Measurements from ENCODE around the gene PACRGL.
A peak's percentile ranks its signal among the peaks of the same experiment; 100 is the strongest.

The PACRGL gene

DNA sequence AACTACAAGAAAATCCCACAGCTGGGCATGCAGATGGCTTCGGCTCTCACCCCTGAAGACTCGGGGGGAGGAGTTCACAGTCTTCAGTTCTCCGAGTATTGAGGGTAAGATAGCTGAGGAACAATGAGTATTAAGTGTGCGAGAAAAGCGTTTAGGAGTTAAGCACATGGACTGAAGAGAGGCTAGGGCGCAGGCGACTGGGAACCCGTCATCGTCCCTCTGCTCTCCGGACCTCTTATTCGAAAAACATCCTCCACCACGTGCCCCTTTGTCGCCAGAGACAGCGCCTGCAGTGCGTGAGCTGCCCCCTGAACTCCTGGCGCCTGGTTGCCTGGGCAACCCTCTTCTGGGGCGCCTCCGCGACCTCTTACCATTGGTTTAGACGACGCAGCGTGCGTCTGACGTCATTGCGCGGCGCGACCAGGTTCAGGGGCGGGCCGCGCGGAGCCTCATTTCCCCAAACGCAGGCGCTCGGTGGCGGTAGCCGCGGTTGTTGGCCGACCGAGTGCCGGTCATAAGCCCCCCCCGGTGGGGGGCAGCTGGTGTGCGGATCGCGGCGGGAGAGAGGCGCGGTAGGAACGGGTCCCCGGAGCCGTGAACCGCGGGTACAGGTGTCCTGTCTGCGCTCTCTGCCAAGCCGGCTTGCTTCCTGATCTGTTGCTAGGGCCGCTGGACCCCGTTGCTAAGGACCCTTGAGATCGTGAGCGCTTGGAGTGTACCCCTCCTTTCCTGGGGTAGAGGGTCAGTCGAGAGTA is at the start of gene PACRGL:
TSS of gene PACRGL (plus strand) at position 452 of the 755 bp plus-strand sequence. CDS start 4,024 bp downstream, outside the sequence.
- DNase-seq (ENCODE audit: low read depth in 2 of 2), result peak; percentile 84 to 85

DNA sequence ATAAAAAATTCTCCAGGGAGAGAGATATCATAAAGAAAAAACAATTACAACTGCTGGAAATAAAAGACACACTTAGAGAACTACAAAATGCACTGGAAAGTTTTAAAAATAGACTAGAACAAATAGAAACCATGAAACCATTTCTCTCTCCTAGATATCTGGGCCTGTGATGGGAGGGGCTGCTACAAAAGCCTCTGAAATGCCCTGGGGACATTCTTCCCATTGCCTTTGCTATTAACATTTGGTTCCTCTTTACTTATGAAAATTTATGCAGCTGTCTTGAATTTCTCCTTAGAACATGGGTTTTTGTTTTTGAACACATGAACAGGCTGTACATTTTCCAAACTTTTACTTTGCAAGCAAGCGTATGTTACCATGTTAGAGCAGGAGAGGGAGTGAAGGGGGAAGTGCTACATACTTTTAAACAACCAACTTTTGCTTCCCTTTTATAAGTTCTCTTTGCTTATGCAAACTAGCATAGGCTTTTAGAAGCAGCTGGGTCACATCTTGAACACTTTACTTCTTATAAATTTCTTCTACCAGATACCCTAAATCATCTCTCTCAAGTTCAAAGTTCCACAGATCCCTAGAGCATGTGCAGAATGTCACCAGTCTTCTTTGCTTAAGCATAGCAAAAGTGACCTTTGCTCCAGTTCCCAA is 47.9 kb upstream of the PACRGL start:
- DNase-seq (ENCODE audit: low read depth in 2 of 2), result no peak

DNA sequence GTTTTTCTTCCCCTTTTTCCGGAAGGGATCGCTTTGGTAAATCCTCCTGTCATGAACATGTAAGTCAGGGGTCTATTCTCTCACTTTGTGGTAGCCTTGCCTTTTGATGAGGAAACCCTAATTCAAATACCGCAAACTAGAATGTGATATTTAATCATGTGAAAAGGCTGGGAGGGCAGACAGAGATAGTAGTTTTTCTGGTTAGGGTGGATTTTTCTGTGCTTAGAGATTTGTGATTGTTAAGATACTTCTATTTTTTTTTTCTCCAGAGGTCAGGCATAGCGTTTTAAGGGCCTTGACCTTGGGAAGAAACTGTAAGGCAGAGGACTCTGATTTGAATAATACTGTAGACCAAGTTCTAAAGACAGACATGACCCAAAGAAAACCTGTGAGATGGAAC is 41.8 kb upstream of the PACRGL start:
- no peak for DNase-seq (ENCODE audit: low read depth in 2 of 2)

DNA sequence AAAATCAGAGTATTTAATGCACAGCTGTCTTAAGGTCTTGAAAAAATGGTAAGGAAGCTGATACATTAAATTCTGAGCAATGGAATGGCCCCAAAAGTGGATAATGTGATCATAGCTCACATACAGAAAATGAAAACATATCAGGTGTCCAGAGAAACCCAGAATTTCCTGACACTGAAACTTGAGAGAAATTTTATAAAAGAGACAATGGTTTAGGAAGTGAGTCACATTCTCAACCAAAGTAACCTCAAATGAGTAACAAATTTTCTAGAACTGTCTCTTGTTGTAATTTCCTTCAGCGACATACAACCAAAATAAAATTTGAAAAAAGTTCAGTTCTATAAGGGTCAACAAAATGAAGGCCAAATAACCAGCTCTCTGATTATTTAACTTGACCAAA is 37.4 kb upstream of the PACRGL start:
- no peak for DNase-seq (ENCODE audit: low read depth in 2 of 2)

DNA sequence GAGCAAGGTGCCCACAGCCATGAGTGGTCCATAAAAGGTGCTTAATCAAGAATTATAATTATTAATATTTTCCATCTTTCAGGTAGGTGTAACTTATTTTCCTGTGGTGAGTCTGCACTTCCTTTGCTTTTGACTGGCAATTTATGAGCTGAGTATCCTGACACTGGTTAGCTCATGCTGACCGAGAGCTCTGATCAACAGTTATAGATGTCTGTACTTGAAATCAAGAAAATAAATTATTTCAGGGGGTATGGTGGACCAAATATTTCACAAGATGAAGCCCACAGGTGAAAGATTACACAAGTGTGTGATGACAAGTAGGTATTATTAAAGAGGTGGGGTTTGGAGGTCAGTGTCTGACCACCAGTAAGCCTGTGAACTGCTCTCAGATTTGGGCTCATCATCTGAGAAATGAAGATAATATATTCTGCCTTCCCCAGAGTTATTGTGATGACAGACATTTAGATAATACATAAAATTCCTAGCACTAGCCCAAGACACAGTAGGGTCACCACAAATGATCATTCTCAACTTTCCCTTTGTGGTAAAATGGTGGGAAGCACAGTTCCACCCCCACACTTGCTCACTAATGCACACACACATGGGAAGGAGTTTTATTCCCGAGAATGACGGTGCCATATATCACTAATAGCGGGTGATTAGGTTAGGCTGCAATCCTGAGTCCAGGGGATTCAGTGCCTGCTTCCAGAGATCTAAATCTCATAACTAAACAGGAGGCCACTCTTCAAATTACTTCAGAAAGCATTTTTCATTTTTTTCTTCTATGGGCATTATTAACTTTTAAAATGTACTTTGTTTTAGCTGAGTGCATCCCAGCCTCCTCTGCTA is 34.0 kb upstream of the PACRGL start:
- no peak for DNase-seq (ENCODE audit: low read depth in 2 of 2)

DNA sequence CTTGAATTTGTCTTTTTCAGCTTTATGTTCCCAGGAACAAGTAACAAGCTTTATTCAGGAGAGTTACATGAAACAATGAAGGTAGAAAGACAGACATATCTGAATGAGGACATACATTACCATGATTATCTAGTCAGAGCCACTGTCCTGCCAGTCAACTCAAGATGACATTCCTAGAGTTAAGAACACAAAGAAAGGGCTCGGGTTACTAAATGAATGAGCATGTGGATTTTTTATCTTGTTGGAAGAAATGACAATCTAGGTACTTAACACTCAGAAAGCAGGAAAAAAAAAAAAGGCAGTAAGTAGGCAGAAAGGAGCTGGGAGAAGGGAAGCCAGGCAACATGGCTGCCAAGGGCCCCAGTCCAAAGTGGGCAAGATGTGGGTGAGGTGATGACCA is 28.0 kb upstream of the PACRGL start:
- DNase-seq (ENCODE audit: low read depth in 2 of 2), result no peak

DNA sequence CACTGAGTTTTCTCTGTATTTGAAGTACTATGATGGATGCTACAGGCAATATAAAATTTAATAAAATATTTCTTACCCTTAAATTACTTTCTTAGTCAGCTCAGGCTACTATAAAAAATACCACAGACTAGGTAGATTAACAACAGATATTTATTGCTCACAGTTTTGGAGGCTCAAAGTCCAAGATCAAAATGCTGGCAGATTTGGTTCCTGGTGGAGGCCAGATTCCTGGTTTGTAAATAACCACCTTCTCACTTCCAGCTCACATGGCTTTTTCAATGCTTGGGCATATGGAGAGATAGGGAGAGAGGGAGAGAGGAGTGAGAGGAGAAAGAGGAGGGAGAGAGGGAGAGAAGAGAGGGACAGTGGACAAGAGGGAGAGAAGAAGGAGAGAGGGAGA is 24.5 kb upstream of the PACRGL start:
- no peak for DNase-seq (ENCODE audit: low read depth in 2 of 2)

DNA sequence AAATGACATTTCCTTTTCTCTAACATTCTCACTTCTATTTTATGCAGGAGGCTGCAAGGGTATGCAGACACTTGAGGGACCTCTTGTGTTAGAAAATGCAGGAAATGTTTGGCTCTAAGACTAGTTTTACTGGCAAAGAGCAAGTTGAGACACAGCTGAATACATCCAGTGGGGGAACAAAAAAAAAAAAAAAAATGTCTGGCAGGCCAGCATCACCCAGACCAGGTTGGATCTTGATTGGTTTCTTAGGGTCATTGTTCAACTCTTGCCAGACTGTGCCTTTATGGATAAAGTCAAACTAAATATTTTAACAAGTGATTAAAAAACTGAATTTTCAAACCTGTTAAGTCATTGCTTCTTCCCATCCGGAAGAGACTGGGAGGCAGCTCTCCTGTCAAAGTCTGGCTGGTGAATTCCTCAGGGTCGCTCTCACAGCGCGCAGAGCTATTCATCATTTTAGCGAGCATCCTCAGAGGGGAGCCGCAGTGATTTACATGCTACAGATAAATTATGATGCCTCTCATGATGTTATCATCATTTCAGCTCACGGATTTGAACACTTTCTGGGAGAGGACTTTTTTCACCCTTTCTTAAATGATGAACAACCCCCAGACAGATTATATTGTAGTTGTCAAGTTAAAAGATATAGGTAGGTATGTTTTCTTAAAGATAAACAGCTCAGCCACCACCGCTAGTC is 23.6 kb upstream of the PACRGL start:
- DNase-seq (ENCODE audit: low read depth in 2 of 2), result no peak

DNA sequence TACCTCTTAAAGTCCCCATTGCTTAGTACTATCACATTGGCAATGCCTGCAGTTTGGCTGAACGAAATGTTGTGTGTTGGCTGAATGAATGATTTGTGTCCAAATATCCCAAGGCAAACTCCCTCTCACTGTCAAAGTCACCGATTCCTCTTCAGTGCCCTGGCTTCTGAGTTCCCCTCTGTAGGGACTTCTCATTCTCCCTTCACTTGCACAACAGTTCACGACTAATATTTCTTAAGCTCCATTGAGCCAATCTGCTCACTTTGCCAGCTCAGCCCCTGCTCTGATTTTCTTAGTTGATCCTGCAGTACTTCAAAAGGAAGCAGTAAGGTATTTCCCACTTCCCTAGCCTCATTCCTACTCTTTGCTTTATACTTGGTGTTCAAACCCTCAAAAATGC is 21.9 kb upstream of the PACRGL start:
- no peak for DNase-seq (ENCODE audit: low read depth in 2 of 2)

DNA sequence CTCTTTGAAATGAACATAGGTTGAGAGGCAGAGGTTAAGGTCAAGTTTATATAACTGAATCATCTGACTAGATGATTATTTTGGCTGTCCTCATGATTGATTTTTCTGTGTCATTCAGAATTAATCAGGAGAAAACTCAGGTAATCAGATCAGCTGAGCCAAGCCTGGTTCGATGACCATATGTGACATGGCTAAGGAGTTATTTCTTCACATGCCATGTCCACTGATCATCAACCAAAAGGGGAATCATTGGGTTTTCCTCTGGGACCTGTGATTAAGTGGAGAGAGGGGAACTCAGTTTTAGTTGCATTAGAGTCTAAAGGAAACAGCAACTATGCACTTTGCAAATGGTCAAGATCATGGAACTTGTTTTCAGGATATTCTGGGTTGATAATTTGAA is 20.3 kb upstream of the PACRGL start:
- no peak for DNase-seq (ENCODE audit: low read depth in 2 of 2)

DNA sequence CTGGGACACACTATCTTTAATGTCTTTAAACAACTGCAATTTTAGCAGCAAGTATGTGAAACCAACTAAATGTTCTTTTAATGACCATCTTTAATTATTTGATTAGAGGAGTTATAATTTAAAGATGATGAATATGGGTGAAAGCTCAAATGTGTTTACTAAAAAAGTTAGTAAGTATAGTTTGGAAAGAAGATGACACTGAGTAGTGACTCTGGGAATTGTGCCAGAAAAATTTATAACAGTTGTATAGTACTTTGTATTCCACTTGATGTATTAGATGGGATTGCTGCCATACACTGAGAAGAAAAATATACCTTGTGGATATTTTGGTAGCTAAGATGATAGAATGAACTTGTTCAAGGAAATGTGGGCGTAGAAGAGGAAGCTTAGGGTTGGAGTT is 19.5 kb upstream of the PACRGL start:
- DNase-seq (ENCODE audit: low read depth in 2 of 2), result no peak

DNA sequence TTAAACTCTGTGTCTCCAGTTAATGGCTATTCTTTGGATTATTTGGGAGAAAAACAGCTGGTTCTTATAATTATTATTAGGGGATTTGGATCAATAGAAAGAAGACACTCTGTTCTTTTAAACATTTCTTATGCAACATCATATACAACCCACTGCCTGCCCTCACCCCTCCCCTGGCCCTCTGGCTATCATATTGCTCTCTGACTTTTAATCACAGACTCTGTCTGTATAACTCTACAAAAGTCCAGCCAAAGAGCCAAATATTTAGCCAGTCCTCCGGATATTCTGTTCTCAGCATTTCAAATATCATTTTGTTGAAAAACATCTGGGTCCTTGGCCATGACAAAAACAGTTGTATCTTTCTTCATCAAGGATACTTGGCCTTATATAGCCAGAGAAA is 19.0 kb upstream of the PACRGL start:
- no peak for DNase-seq (ENCODE audit: low read depth in 2 of 2)

DNA sequence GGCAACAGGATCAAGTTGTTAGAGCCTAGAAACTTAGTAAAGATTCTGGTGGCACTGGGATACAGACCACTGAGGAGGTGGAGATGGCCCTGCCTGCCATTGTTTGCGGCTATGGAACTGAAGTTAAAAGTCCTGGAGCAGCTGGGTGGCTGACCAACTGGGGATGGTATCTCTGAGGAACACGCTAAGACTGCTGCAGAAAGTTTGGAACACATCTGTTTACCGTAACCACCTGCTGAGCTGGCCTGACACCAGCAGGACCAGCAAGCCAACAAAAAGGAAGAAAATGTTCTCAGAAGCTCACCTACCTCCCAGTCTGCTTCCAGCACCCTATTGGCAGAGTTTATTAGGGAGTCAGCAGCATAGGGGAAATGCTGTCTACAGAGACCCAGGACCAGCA is 17.4 kb upstream of the PACRGL start:
- no peak for DNase-seq (ENCODE audit: low read depth in 2 of 2)

DNA sequence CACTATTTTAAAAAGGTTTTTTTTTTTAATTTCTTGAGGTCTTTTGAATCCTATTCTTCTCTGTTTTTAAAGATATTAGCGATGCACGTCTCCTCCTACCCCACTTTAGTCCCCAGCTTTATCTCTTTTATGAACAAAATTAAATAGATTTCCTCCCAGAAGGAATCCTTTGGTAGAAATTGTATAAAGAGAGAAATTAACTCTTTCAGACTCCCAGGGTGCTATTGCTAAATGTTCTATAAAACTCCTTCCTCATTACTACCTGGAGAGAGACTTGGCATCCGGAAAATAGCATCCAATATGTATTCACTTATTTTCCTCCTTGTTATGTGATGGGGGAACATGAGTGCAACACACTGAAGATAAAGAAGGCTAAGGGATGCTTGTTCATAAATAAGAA is 16.5 kb upstream of the PACRGL start:
- no peak for DNase-seq (ENCODE audit: low read depth in 2 of 2)

DNA sequence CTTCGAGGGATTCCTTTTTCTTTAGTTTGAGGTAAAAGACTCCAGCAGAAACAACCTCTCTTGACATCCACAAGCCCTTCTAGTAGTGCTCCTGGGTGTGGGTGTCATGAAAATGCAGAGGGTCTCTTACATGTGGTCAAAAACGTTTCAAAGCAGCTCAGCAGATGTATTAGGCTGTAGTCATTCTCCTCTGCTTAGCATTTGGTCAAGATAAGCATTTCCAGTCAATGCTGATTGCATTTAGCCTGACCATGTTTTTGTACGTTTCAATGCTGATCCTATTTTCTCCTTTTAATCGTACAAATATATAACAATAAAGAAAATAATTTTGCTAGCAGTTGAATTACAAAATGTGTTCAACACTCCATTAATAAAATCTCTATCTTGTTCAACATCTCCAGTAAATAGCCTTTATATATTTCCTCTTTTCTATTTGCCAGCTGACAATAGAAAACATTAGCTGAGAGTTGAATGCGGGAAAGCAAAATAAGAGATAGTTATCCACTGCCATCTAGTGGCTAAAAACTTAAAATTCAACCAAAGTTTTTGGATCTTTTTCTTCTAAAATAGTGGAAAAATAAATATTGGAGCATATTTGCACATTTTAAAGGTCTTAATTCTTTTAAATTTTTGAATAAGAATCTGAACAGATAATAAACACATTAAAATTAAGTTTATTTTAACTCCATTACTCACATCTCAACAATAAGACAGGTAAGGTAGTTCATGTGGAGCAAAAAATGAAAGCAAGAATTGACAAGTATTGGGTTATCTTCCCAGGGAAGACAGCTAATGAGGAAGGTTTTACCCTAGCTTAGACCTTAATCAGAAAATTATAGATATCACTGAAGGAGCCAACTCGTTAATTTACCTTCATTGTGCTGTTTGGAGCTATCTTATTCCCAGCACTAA is 15.2 kb upstream of the PACRGL start:
- DNase-seq (ENCODE audit: low read depth in 2 of 2), result no peak

DNA sequence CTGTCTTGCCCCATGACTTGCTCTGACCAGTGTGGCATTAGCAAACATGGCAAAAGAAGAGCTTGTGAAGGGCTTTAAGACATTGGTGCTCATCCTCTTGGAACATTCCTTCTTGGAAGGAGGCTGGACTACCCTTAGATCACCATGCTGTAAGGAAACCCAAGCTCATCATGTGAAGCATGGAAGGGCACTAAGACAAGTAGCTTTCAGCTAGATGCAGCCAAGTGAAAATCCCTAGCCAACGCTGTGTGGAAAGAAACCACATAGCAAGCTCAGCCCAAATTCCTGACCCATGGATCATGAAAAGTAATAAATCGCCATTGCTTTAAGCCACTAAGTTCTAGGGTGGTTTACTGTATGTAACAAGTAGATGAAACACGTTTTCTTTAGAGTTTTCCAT is 12.4 kb upstream of the PACRGL start:
- no peak for DNase-seq (ENCODE audit: low read depth in 2 of 2)

DNA sequence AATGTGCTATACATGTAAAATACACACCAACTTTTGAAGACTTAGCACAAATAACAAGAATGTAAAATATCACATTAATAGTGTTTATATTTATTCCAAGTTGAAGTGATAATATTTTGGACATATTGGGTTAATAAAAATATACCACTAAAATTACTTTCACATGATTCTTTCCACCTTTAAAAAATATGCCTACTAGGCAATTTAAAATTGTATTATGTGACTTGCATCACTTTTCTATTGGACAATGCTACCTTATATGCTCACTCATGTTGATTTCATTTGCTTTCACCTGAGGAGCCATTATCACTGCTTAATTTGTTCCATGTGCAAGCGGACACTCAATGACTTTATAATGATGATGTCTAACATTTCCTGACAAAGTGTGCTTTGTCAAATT is 3.4 kb upstream of the PACRGL start:
- DNase-seq (ENCODE audit: low read depth in 2 of 2), result no peak

DNA sequence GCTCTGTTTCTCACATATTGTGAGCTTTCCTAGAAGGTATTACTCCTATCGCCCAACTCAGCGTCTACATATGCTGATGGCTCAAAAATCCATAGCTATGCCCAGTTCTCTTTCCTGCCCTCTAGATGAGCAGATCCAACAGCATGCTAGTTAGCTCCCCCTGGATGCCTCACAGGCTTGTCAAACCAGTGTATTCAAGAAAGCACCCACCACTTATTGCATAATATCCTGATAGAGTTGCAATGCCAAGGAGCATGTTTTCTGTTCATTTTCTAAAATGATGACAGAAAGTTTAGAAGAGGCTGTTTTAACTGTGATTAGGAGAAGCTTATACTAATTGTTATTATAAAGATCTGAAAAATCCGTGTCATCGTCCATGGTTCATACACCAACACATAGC is 1.9 kb upstream of the PACRGL start:
- no peak for DNase-seq (ENCODE audit: low read depth in 2 of 2)

DNA sequence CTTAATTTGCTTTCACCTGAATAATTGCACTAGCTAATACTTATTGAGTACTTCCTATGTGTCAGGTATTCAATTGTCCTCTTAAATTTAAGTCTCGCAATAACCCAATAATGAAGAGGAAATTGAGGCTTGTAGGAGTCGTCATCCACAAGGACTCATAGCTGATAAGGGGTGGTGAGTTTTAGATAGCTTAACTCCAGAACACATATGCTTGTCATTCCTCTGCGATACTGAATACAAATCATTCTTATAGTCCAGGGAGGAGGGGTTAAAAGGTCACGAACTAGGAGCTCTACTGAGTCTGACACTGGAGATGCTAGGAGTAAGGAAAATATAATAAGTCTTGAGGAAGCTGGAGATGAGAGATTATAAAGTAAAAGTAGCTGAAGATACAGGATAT is 1.4 kb upstream of the PACRGL start:
- no peak for DNase-seq (ENCODE audit: low read depth in 2 of 2)

DNA sequence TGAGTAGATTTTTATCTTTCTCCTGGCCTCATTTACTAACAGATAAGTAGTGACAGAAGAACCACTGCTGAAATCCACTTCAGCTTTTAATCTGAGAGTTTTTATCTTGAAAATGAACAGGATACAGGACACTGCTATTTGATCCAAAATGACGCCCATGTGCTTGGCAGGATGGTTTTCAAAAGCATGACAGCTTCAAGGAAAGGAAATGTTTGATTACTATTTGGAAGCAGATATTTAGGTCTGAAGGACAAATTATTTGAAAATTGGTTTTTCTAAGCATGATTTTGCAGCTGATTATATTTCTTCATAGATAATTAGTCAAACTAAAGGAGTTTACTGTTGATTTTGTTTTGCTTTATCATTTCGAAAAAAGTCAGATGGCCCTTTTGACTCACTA is 11.1 kb downstream of the PACRGL start:
- no peak for DNase-seq (ENCODE audit: low read depth in 2 of 2)

DNA sequence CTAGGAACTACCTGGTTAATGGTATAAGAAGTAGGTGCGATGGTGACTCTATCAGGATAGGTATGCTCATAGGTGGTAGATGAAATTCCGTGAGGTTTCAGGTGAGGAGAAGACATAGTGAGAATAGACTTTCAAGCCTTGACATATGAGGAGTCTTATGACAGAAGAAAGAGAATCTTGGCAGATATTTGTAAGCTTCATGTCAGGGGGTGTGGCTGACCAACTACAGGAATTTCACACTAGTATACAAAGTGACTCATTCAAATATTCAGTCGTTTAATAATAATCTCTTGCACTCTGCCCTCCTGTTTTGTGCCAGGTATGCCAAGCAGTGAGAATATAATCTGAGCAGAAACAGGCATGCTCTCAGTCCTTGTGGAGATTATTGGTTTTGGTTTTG is 22.8 kb downstream of the PACRGL start:
- DNase-seq (ENCODE audit: low read depth in 2 of 2), result no peak
